ENCODE results near the gene SLC52A1. TPM values are rescaled to one million over a fixed set of nuclear protein-coding genes. Genes with fewer than 3 reads are reported as not detected.

Gene SLC52A1
- total and polyA plus RNA-seq, 10 of the 15 experiments (the other 5 are each of a cell fraction or from before 2014, with no cell fraction given): 0.04 to 0.11 TPM; not detected in 8

DNA sequence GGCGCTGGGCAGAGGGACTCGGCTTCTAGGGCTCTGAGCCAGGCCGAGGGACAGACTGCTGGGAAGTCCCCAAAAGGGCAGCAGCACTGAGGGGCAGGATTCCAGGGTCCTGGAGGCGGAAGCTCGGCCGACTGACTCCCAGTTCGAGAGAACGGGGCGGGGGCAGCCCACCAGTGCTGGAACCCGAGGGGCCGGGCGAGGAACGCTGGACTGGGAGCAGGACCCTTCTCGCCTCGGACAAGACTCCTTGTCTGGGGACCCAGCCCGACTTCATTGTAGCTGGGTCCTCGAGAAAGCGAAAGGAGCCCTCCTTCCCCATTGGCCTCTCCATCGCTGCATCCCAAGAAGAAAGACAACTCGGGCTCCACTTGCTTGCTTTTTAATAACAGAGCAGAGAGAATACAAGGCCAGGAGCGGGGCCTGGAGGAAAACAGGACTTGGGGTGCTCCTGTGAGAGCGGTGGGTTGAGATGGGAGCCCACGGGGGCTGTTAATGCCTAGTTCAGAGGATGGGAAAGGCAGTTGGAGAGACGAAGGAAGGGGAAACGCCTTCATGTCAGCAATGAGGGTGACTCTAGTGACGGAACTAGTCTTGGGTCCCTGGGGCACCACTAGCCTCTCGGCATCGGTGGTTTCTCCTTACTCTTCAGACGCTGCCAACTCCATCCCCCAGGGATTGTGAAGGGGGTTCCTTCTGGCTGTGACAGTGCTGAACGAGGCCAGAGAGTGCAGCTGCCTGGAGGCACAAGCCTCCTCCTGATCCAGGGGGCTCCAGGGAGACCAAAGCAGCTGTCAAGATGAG, 47.3 kb downstream of the SLC52A1 start (continued):
- TF ChIP-seq, protein P1, sequence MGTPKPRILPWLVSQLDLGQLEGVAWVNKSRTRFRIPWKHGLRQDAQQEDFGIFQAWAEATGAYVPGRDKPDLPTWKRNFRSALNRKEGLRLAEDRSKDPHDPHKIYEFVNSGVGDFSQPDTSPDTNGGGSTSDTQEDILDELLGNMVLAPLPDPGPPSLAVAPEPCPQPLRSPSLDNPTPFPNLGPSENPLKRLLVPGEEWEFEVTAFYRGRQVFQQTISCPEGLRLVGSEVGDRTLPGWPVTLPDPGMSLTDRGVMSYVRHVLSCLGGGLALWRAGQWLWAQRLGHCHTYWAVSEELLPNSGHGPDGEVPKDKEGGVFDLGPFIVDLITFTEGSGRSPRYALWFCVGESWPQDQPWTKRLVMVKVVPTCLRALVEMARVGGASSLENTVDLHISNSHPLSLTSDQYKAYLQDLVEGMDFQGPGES (IDR thresholded peaks at IDR 0.05): no peak
- TF ChIP-seq, protein P2, sequence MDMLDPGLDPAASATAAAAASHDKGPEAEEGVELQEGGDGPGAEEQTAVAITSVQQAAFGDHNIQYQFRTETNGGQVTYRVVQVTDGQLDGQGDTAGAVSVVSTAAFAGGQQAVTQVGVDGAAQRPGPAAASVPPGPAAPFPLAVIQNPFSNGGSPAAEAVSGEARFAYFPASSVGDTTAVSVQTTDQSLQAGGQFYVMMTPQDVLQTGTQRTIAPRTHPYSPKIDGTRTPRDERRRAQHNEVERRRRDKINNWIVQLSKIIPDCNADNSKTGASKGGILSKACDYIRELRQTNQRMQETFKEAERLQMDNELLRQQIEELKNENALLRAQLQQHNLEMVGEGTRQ (IDR thresholded peaks at IDR 0.05; ENCODE audit: borderline replicate concordance, low read depth, low read length): no peak
- TF ChIP-seq IRF4 (IDR thresholded peaks at IDR 0.05; ENCODE audit: low read depth, low read length) (no peak), HDGF (IDR thresholded peaks at IDR 0.05) (peak; percentile 47; the same call in 1 of the 2 replicates), JUND (IDR thresholded peaks at IDR 0.05; ENCODE audit: low read depth, low read length) (no peak), POLR2A (IDR thresholded peaks at IDR 0.05; ENCODE audit: low read depth, low read length) (peak; percentile 64), KLF5 (IDR thresholded peaks at IDR 0.05; ENCODE audit: partially characterized antibody) (no peak), SPI1 (IDR thresholded peaks at IDR 0.05; ENCODE audit: borderline replicate concordance, insufficient read depth, low read depth, low read length) (no peak), SMAD5 (IDR thresholded peaks at IDR 0.05; ENCODE audit: low read depth) (peak; percentile 19; the same call in 1 of the 2 replicates), MEF2B (IDR thresholded peaks at IDR 0.05; ENCODE audit: partially characterized antibody, poor library complexity, severe bottlenecking) (peak; percentile 71), POLR2AphosphoS5 (IDR thresholded peaks at IDR 0.05; ENCODE audit: low read length) (no peak)
- TF ChIP-seq, protein P3, sequence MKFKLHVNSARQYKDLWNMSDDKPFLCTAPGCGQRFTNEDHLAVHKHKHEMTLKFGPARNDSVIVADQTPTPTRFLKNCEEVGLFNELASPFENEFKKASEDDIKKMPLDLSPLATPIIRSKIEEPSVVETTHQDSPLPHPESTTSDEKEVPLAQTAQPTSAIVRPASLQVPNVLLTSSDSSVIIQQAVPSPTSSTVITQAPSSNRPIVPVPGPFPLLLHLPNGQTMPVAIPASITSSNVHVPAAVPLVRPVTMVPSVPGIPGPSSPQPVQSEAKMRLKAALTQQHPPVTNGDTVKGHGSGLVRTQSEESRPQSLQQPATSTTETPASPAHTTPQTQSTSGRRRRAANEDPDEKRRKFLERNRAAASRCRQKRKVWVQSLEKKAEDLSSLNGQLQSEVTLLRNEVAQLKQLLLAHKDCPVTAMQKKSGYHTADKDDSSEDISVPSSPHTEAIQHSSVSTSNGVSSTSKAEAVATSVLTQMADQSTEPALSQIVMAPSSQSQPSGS (IDR thresholded peaks at IDR 0.05; ENCODE audit: low read length): no peak
- TF ChIP-seq, protein P4, sequence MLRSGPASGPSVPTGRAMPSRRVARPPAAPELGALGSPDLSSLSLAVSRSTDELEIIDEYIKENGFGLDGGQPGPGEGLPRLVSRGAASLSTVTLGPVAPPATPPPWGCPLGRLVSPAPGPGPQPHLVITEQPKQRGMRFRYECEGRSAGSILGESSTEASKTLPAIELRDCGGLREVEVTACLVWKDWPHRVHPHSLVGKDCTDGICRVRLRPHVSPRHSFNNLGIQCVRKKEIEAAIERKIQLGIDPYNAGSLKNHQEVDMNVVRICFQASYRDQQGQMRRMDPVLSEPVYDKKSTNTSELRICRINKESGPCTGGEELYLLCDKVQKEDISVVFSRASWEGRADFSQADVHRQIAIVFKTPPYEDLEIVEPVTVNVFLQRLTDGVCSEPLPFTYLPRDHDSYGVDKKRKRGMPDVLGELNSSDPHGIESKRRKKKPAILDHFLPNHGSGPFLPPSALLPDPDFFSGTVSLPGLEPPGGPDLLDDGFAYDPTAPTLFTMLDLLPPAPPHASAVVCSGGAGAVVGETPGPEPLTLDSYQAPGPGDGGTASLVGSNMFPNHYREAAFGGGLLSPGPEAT (IDR thresholded peaks at IDR 0.05; ENCODE audit: low read depth): no peak
- TF ChIP-seq, protein P5, sequence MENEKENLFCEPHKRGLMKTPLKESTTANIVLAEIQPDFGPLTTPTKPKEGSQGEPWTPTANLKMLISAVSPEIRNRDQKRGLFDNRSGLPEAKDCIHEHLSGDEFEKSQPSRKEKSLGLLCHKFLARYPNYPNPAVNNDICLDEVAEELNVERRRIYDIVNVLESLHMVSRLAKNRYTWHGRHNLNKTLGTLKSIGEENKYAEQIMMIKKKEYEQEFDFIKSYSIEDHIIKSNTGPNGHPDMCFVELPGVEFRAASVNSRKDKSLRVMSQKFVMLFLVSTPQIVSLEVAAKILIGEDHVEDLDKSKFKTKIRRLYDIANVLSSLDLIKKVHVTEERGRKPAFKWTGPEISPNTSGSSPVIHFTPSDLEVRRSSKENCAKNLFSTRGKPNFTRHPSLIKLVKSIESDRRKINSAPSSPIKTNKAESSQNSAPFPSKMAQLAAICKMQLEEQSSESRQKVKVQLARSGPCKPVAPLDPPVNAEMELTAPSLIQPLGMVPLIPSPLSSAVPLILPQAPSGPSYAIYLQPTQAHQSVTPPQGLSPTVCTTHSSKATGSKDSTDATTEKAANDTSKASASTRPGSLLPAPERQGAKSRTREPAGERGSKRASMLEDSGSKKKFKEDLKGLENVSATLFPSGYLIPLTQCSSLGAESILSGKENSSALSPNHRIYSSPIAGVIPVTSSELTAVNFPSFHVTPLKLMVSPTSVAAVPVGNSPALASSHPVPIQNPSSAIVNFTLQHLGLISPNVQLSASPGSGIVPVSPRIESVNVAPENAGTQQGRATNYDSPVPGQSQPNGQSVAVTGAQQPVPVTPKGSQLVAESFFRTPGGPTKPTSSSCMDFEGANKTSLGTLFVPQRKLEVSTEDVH (IDR thresholded peaks at IDR 0.05; ENCODE audit: low read depth, partially characterized antibody): no peak
- TF ChIP-seq, protein P6, sequence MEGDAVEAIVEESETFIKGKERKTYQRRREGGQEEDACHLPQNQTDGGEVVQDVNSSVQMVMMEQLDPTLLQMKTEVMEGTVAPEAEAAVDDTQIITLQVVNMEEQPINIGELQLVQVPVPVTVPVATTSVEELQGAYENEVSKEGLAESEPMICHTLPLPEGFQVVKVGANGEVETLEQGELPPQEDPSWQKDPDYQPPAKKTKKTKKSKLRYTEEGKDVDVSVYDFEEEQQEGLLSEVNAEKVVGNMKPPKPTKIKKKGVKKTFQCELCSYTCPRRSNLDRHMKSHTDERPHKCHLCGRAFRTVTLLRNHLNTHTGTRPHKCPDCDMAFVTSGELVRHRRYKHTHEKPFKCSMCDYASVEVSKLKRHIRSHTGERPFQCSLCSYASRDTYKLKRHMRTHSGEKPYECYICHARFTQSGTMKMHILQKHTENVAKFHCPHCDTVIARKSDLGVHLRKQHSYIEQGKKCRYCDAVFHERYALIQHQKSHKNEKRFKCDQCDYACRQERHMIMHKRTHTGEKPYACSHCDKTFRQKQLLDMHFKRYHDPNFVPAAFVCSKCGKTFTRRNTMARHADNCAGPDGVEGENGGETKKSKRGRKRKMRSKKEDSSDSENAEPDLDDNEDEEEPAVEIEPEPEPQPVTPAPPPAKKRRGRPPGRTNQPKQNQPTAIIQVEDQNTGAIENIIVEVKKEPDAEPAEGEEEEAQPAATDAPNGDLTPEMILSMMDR (IDR thresholded peaks at IDR 0.05 in 2 of 3, conservative IDR thresholded peaks at IDR 0.05 in 1 of 3; ENCODE audit: control insufficient read depth in 2 of 3, extremely low read depth in 1 of 3, insufficient read depth in 1 of 3, low read depth in 3 of 3, low read length in 3 of 3): no peak
